GM12865 (cell line): ENCODE results near the gene EPDR1.

Experiments
- DNase-seq: peaks from one replicate; pipeline ENCODE4 v3.0.0; 2010; ENCODE audit warnings: low read depth
- H3K4me3 ChIP-seq: 2 replicates; pipeline ENCODE4 v1.5.1; 2011; ENCODE audit warnings: mild to moderate bottlenecking, low read depth, low read length, control low read depth
- CTCF ChIP-seq: IDR thresholded peaks from 2 replicates; pipeline ENCODE4 v1.5.1; 2011; ENCODE audit warnings: low read length, control low read depth, low read depth, inconsistent platforms; ENCODE audit not compliant: insufficient read depth; ENCODE audit errors: missing control alignments

The EPDR1 gene

GRCh38 chr7:37956791-37957190, 36.4 kb downstream of the EPDR1 start:
- TF ChIP-seq CTCF, result no peak
- DNase-seq, result no peak
- H3K4me3 ChIP-seq, result no peak overlapping the region

DNA sequence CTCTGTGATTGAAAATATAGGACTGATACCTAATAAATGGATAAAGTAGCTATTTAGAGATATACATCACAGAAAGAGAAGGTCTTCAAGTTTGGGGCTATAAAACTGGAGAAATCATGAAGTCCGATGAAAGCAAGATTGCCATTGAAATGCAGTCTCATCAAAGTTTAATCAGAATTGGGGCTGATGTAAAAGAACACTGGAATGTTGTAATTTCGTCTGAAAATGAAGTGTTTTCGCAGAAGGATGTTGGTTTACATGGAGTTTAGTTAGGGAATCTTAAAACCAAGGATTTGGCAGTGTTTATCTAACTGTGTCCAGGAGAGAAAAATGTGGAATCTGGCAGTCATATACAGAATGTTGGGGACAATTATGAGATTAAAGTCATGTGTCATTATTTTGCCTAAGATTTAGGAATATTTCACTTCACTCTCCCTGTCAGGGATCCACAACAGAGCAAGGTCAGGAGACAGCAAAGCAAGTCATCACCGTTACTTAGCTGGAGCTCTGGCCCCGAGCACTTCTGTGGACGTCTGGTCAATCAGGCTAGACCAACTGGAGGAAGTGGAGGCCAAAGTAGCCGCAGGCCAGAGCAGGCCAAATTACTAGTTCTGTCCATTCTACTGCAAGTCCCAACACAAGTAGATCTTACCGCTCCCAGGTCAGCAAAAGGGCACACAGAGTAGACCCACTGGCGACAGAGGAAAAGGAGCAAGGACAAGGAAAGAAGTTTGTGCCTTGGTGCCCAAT, 37.0 kb downstream of the EPDR1 start:
- TF ChIP-seq CTCF, result no peak
- no peak for DNase-seq
- no peak overlapping the region for H3K4me3 ChIP-seq

- DNase-seq, result no peak
- TF ChIP-seq CTCF, result no peak
- no peak overlapping the region for H3K4me3 ChIP-seq
Measured at GRCh38 chr7:37960483-37960882, 40.0 kb downstream of the EPDR1 start.

DNA sequence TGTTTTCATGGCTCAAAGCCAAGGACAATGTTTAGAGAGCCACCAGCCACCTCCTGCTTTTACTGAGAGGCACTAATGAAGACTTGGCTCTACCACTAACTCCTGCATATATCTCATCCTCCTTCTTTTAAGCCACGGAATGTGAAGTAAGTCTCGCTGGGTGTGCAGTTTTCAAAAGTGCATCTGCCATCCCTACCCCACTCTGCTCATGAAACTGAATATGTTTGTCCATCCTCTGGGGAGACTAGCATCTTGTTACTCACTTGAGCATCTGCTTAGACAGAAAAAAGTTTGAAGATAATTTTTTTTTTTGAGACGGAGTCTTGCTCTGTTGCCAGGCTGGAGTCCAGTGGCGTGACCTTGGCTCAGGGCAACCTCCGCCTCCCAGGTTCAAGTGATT, 40.8 kb downstream of the EPDR1 start:
- TF ChIP-seq CTCF, result no peak
- no peak overlapping the region for H3K4me3 ChIP-seq
- no peak for DNase-seq

- no peak for DNase-seq
- H3K4me3 ChIP-seq, result no peak overlapping the region
- TF ChIP-seq CTCF, result no peak
Measured at GRCh38 chr7:37964196-37964595, 43.8 kb downstream of the EPDR1 start.

- no peak for TF ChIP-seq CTCF
- no peak for DNase-seq
- no peak overlapping the region for H3K4me3 ChIP-seq
Measured at GRCh38 chr7:37970211-37970610, 49.8 kb downstream of the EPDR1 start.

- DNase-seq, result no peak
- H3K4me3 ChIP-seq, result no peak overlapping the region
- TF ChIP-seq CTCF, result no peak
Measured at GRCh38 chr7:37971491-37971890, 51.1 kb downstream of the EPDR1 start.
